ENCODE data around the gene PADI3. TPM values are rescaled to one million over a fixed set of nuclear protein-coding genes. Genes with fewer than 3 reads are reported as not detected.

PADI3 gene
- total RNA-seq, 1 donor from 2014 or later, result 0.04 TPM

DNA sequence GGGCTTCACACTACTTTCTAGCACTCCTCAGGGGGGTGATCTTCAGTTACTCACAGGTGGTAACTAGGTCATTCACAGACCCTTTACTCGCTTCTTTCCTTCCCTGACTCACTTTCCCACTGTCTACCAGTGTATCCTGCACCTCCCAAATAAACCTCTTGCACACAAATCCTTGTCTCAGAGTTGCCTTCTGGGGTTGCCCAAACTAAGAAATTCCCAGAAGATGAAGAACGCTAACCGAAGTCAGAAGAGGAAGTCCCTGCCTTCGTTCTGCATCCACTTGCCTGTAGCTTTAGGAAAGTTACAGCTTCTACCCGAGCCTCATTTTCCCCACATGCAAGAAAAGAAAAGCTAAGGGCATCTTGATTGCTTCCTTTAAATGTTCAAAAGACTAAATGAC lies 47.2 kb downstream of the PADI3 start:
- H3K4me3 ChIP-seq (ENCODE audit: low read depth, low read length), result no peak overlapping the region
- DNase-seq (ENCODE audit: low read depth), result no peak
- no peaks in the 10 kb centered on the region for H3K36me3 ChIP-seq (ENCODE audit: control insufficient read depth, insufficient read depth, low read length)
- no peaks in the 10 kb centered on the region for H3K27me3 ChIP-seq (ENCODE audit: control insufficient read depth, insufficient read depth, low read length)
- TF ChIP-seq, protein P1, sequence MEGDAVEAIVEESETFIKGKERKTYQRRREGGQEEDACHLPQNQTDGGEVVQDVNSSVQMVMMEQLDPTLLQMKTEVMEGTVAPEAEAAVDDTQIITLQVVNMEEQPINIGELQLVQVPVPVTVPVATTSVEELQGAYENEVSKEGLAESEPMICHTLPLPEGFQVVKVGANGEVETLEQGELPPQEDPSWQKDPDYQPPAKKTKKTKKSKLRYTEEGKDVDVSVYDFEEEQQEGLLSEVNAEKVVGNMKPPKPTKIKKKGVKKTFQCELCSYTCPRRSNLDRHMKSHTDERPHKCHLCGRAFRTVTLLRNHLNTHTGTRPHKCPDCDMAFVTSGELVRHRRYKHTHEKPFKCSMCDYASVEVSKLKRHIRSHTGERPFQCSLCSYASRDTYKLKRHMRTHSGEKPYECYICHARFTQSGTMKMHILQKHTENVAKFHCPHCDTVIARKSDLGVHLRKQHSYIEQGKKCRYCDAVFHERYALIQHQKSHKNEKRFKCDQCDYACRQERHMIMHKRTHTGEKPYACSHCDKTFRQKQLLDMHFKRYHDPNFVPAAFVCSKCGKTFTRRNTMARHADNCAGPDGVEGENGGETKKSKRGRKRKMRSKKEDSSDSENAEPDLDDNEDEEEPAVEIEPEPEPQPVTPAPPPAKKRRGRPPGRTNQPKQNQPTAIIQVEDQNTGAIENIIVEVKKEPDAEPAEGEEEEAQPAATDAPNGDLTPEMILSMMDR (IDR thresholded peaks at IDR 0.05; ENCODE audit: insufficient read depth, low read length, poor library complexity, severe bottlenecking), result no peak

DNA sequence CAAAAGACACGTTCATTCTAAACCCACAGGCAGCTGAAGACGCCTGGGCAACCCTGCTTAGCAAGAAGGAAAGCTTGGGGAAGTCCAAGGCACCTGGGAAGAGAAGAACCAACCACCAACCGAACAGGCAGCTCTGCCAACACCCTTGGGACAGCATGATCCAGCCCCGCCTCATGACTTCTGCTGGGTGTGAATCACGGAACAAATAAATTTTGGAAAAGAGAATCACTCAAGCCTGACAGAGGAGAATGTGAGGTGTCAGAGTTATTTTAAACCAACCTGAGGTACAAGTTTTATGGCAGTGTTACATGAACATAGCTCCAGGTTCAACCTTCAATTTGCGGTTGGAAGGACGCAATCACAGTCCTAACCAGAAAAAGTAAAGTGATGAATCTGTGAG lies 49.1 kb downstream of the PADI3 start:
- TF ChIP-seq, protein P1 (IDR thresholded peaks at IDR 0.05; ENCODE audit: insufficient read depth, low read length, poor library complexity, severe bottlenecking), result no peak
- no peak overlapping the region for H3K4me3 ChIP-seq (ENCODE audit: low read depth, low read length)
- DNase-seq (ENCODE audit: low read depth), result no peak
- no peaks in the 10 kb centered on the region for H3K27me3 ChIP-seq (ENCODE audit: control insufficient read depth, insufficient read depth, low read length)
- no peaks in the 10 kb centered on the region for H3K36me3 ChIP-seq (ENCODE audit: control insufficient read depth, insufficient read depth, low read length)

- Histone ChIP-seq H3K27me3 (ENCODE audit: control insufficient read depth, insufficient read depth, low read length) (no peaks in the 10 kb centered on the region), H3K36me3 (ENCODE audit: control insufficient read depth, insufficient read depth, low read length) (no peaks in the 10 kb centered on the region), H3K4me3 (ENCODE audit: low read depth, low read length) (no peak overlapping the region)
- DNase-seq (ENCODE audit: low read depth), result no peak
- TF ChIP-seq, protein P1 (IDR thresholded peaks at IDR 0.05; ENCODE audit: insufficient read depth, low read length, poor library complexity, severe bottlenecking), result no peak
These were observed 52.9 kb downstream of the PADI3 start for GRCh38 chr1:17301767-17302166.

- H3K27me3 ChIP-seq (ENCODE audit: control insufficient read depth, insufficient read depth, low read length), result peaks cover 2% of the 10 kb centered on the region
- DNase-seq (ENCODE audit: low read depth), result no peak
- H3K4me3 ChIP-seq (ENCODE audit: low read depth, low read length), result no peak overlapping the region
- H3K36me3 ChIP-seq (ENCODE audit: control insufficient read depth, insufficient read depth, low read length), result no peaks in the 10 kb centered on the region
- TF ChIP-seq, protein P1 (IDR thresholded peaks at IDR 0.05; ENCODE audit: insufficient read depth, low read length, poor library complexity, severe bottlenecking), result no peak
These were observed 55.4 kb downstream of the PADI3 start for GRCh38 chr1:17304151-17304825.

DNA sequence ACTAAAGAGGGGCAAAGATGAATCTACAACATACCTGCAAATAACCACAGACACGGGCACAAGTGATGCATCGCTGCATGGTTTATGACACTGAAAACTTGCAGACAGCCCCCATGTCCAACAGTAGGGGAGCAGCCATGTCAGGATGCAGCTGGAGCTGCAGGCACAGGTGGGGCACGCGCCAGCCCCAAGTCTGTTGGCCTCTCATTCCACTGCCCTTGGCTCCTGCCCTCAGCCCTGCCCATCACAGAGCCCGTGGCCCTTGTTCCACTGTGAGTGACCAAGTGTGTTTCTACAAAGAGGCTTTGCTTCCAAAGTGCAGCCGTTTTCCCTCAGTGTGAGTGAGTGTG lies 55.9 kb downstream of the PADI3 start:
- TF ChIP-seq, protein P1 (IDR thresholded peaks at IDR 0.05; ENCODE audit: insufficient read depth, low read length, poor library complexity, severe bottlenecking), result no peak
- peaks cover 2% of the 10 kb centered on the region for H3K27me3 ChIP-seq (ENCODE audit: control insufficient read depth, insufficient read depth, low read length)
- H3K36me3 ChIP-seq (ENCODE audit: control insufficient read depth, insufficient read depth, low read length), result no peaks in the 10 kb centered on the region
- no peak overlapping the region for H3K4me3 ChIP-seq (ENCODE audit: low read depth, low read length)
- no peak for DNase-seq (ENCODE audit: low read depth)

- H3K27me3 ChIP-seq (ENCODE audit: control insufficient read depth, insufficient read depth, low read length), result peaks cover 2% of the 10 kb centered on the region
- TF ChIP-seq, protein P1 (IDR thresholded peaks at IDR 0.05; ENCODE audit: insufficient read depth, low read length, poor library complexity, severe bottlenecking), result no peak
- H3K36me3 ChIP-seq (ENCODE audit: control insufficient read depth, insufficient read depth, low read length), result no peaks in the 10 kb centered on the region
- H3K4me3 ChIP-seq (ENCODE audit: low read depth, low read length), result no peak overlapping the region
- no peak for DNase-seq (ENCODE audit: low read depth)
These were observed 56.7 kb downstream of the PADI3 start for GRCh38 chr1:17305576-17306095.
